Osteoblast (primary cell): ENCODE data around the gene IFT27. TPM values are rescaled to one million over a fixed set of nuclear protein-coding genes. Genes with fewer than 3 reads are reported as not detected.

Experiments used
- DNase-seq: peaks from one replicate; pipeline ENCODE4 v3.0.0; 2011; ENCODE audit warnings: low spot score, mixed read lengths; ENCODE audit not compliant: insufficient read length; ENCODE audit errors: missing footprints
- H2AFZ ChIP-seq: 2 replicates; pipeline ENCODE4 v1.6.0; 2011; ENCODE audit warnings: mild to moderate bottlenecking, low read length
- H3K27ac ChIP-seq: 2 replicates; pipeline ENCODE4 v1.5.1; 2011; ENCODE audit warnings: mild to moderate bottlenecking, low read depth, low read length, moderate library complexity
- H3K27me3 ChIP-seq: 2 replicates; pipeline ENCODE4 v1.6.0; 2012; ENCODE audit warnings: mild to moderate bottlenecking, control low read depth, inconsistent platforms, low read length, moderate library complexity; ENCODE audit not compliant: insufficient read depth
- H3K36me3 ChIP-seq: 2 replicates; pipeline ENCODE4 v1.5.1; 2011; ENCODE audit warnings: mild to moderate bottlenecking, low read length, control low read depth, moderate library complexity; ENCODE audit not compliant: insufficient read depth
- H3K4me1 ChIP-seq: 2 replicates; pipeline ENCODE4 v1.5.1; 2011; ENCODE audit warnings: mild to moderate bottlenecking, low read length, control low read depth, moderate library complexity; ENCODE audit not compliant: insufficient read depth
- H3K4me2 ChIP-seq: 2 replicates; pipeline ENCODE4 v1.6.0; 2011; ENCODE audit warnings: mild to moderate bottlenecking, low read length; ENCODE audit not compliant: insufficient read depth
- H3K4me3 ChIP-seq: fragments of 200-600 bp; sonication (generic); 3 replicates; pipeline ENCODE4 v1.5.1; 2012; ENCODE audit warnings: mild to moderate bottlenecking, low read length, inconsistent platforms; ENCODE audit not compliant: insufficient read depth
- H3K79me2 ChIP-seq: 2 replicates; pipeline ENCODE4 v1.6.0; 2012; ENCODE audit warnings: mild to moderate bottlenecking, low read length, control low read depth, inconsistent platforms; ENCODE audit not compliant: insufficient read depth
- H3K9me3 ChIP-seq: 2 replicates; pipeline ENCODE4 v1.5.1; 2011; ENCODE audit warnings: low read depth, low read length, control low read depth
- H4K20me1 ChIP-seq: 2 replicates; pipeline ENCODE4 v1.6.0; 2012; ENCODE audit warnings: mild to moderate bottlenecking, low read length, control low read depth; ENCODE audit not compliant: insufficient read depth
- total RNA-seq: library from RNA; depleted of rRNA; stranded (reverse); fragments of >200 nt; gene quantifications from 2 replicates; pipeline ENCODE4 v1.2.3, GENCODE V29; 2012
- TF ChIP-seq, protein P1 (sequence below): IDR thresholded peaks from 2 replicates; pipeline ENCODE4 v1.5.1; 2011; ENCODE audit warnings: mild to moderate bottlenecking, low read depth, low read length, moderate library complexity; ENCODE audit errors: extremely low read depth

The IFT27 gene
- total RNA-seq, 1 donor, result 22.1 TPM

GRCh38 chr22:36819112-36819511, 43.2 kb upstream of the IFT27 start:
- TF ChIP-seq, protein P1, sequence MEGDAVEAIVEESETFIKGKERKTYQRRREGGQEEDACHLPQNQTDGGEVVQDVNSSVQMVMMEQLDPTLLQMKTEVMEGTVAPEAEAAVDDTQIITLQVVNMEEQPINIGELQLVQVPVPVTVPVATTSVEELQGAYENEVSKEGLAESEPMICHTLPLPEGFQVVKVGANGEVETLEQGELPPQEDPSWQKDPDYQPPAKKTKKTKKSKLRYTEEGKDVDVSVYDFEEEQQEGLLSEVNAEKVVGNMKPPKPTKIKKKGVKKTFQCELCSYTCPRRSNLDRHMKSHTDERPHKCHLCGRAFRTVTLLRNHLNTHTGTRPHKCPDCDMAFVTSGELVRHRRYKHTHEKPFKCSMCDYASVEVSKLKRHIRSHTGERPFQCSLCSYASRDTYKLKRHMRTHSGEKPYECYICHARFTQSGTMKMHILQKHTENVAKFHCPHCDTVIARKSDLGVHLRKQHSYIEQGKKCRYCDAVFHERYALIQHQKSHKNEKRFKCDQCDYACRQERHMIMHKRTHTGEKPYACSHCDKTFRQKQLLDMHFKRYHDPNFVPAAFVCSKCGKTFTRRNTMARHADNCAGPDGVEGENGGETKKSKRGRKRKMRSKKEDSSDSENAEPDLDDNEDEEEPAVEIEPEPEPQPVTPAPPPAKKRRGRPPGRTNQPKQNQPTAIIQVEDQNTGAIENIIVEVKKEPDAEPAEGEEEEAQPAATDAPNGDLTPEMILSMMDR, result no peak
- no peak overlapping the region for H3K27ac ChIP-seq
- peak; percentile 60 for DNase-seq
- peaks cover 70% of the 10 kb centered on the region for H3K27me3 ChIP-seq
- H3K4me2 ChIP-seq, result no peak overlapping the region
- H3K9me3 ChIP-seq, result no peaks in the 10 kb centered on the region
- no peaks in the 10 kb centered on the region for H4K20me1 ChIP-seq
- H3K79me2 ChIP-seq, result no peaks in the 10 kb centered on the region
- no peak overlapping the region for H2AFZ ChIP-seq
- H3K36me3 ChIP-seq, result no peaks in the 10 kb centered on the region
- no peak overlapping the region for H3K4me3 ChIP-seq
- H3K4me1 ChIP-seq, result no peaks in the 10 kb centered on the region

DNA sequence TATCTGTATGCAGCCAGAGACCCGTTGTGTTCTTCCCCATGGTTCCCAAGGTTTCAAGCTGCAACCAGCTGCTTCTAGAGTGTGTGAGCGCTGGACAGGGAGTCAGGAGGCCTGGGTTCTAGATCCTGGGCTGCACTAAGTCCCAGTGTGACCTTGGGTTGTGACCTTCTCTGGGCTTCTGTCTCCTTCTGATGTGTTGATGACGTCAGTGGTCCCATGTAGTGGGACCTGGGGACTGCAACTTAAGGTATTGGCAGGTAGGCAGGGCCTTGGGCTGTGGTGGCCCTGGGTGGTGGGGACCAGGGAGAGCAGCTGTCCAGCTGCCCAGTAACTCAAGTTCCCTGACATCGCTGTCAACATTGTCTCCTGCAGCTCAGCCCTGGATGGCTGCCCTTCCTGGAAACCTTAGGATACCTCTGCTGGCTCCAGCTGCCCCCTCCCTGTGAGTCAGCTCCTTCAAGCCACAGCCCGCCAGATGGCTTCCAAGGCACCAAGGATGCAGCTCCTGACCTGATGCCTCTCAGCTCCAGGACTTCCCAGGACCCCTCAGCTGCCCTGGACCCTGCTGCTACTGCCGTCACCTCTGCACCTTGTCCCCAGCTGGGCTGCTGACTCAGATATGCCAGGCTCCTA, 42.2 kb upstream of the IFT27 start:
- TF ChIP-seq, protein P1, result no peak
- Histone ChIP-seq H3K4me1 (no peaks in the 10 kb centered on the region), H3K27ac (no peak overlapping the region), H3K9me3 (no peaks in the 10 kb centered on the region), H3K4me2 (no peak overlapping the region), H3K79me2 (no peaks in the 10 kb centered on the region), H3K27me3 (peaks cover 77% of the 10 kb centered on the region), H2AFZ (no peak overlapping the region), H3K36me3 (no peaks in the 10 kb centered on the region), H3K4me3 (no peak overlapping the region), H4K20me1 (no peaks in the 10 kb centered on the region)
- no peak for DNase-seq

GRCh38 chr22:36817525-36817848, 41.6 kb upstream of the IFT27 start:
- Histone ChIP-seq H2AFZ (no peak overlapping the region), H3K79me2 (no peaks in the 10 kb centered on the region), H3K36me3 (no peaks in the 10 kb centered on the region), H3K27me3 (peaks cover 83% of the 10 kb centered on the region), H3K4me1 (no peaks in the 10 kb centered on the region), H3K4me3 (no peak overlapping the region), H3K4me2 (no peak overlapping the region), H4K20me1 (no peaks in the 10 kb centered on the region), H3K27ac (no peak overlapping the region), H3K9me3 (no peaks in the 10 kb centered on the region)
- no peak for DNase-seq
- TF ChIP-seq, protein P1, result no peak

DNA sequence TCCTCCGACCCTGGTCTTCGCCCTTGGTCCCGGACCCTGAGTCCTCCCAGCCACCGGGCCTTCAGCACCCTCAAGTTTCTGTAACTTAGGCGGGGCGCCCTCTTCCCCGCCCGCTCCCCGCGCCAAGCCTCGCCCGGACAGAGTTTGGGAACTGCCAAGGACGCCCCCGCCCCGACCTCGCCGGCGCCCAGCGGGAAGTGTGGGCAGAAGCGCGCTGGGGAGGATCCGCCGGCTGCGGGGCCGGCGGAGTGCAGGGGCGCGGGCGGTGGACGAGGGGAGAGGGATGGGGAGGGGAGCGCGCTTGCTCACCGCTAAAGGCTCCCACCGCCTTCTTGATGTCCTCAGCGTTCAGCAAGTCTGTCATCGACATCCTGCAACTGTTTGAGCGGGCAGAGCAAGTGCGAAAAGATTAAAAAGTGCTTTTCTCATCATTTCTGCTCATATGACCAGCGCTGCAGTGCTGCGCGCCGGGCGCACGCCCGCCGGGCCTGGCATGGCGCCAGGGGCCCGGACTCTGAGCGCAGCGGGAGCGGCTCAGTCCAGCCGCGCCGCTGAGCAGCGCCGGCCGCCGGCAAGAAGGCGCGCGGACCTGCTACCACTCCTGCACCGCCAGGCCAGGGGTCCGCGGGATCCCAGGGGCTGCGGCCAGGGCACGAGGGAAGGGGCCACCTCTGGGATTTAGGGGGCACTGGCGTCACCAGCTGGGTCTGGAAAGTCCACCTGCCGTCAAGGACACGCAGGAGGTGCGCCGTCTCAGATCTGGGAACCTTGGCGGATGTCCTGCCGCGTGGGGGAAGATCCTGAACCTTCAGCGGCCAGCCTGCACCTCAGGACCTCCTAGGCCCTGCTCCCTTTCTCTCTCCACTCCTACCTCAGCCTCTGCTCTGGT, 41.0 kb upstream of the IFT27 start, which contains the start of gene PVALB:
Gene PVALB, minus strand, starts transcription at position 400 of the 889 bp plus-strand sequence. Its CDS starts 30 bp downstream, at position 370.
- no peaks in the 10 kb centered on the region for H3K9me3 ChIP-seq
- no peak within 1 kb of the TSS for H3K27ac ChIP-seq
- H4K20me1 ChIP-seq, result no peaks in the 10 kb centered on the region
- no peaks in the 10 kb centered on the region for H3K36me3 ChIP-seq
- no peak within 1 kb of the TSS for H3K4me3 ChIP-seq
- H3K27me3 ChIP-seq, result peaks cover 89% of the 10 kb centered on the region
- no peak within 1 kb of the TSS for H2AFZ ChIP-seq
- no peak within 1 kb of the TSS for H3K4me2 ChIP-seq
- TF ChIP-seq, protein P1, result no peak
- no peaks in the 10 kb centered on the region for H3K79me2 ChIP-seq
- H3K4me1 ChIP-seq, result no peaks in the 10 kb centered on the region
- DNase-seq, result peak; percentile 88
